ENCODE data around the gene EIF5AL1. TPM values are rescaled to one million over a fixed set of nuclear protein-coding genes. Genes with fewer than 3 reads are reported as not detected.

EIF5AL1 gene
- total RNA-seq, 4 donors from 2014 or later = 0.24 to 0.33 TPM; not detected in 2

DNA sequence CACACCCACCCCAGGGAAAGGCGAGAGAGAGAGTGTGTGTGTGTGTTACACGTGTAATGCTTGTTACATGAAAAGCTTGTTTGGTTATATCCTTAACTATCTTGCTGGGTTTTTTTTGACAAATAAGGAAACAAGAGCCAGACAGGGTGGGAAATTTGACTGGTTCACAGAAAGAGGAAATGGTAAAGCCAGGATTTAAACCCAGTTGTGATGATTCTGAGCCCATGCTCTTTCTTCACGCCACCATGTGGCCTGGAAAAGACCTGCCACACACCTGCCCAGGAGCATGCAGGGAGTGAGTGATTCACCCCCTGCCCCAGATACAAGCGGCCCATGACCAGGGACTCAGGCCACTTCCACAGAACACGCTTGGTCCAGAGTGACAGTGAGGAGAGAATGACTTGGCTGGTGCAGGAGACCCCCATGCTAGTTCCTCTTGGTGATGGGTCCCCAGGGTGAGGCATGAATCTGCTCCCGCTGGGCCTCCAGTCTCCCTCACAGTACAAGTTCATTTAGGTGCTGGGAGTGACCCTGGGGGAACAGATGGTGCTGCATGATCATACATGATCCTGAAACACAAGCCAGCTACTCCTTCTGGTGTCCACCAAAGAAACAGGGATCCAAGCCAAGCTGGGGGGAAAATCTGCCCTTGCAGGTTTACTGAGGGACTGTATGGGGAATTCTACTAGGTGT, 21.0 kb upstream of the EIF5AL1 start:
- no peak for DNase-seq
- TF ChIP-seq, protein P1, sequence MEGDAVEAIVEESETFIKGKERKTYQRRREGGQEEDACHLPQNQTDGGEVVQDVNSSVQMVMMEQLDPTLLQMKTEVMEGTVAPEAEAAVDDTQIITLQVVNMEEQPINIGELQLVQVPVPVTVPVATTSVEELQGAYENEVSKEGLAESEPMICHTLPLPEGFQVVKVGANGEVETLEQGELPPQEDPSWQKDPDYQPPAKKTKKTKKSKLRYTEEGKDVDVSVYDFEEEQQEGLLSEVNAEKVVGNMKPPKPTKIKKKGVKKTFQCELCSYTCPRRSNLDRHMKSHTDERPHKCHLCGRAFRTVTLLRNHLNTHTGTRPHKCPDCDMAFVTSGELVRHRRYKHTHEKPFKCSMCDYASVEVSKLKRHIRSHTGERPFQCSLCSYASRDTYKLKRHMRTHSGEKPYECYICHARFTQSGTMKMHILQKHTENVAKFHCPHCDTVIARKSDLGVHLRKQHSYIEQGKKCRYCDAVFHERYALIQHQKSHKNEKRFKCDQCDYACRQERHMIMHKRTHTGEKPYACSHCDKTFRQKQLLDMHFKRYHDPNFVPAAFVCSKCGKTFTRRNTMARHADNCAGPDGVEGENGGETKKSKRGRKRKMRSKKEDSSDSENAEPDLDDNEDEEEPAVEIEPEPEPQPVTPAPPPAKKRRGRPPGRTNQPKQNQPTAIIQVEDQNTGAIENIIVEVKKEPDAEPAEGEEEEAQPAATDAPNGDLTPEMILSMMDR (IDR thresholded peaks at IDR 0.05) = no peak
- no peak for TF ChIP-seq POLR2A (IDR thresholded peaks at IDR 0.05)
- Histone ChIP-seq H3K27me3 (no peaks in the 10 kb centered on the region), H3K4me3 (replicated peaks in 1 of 3) (no peak overlapping the region), H3K9me3 (no peaks in the 10 kb centered on the region), H3K27ac (no peak overlapping the region), H3K4me1 (peaks cover 5 to 18% of the 10 kb centered on the region in 2 donors), H3K36me3 (no peaks in the 10 kb centered on the region)
- WGBS, 2 donors = 92 to 93% methylated on average over 5 to 6 of the region's 6 CpGs
- intact Hi-C loops (cut with DNase I) = no loop called here

DNA sequence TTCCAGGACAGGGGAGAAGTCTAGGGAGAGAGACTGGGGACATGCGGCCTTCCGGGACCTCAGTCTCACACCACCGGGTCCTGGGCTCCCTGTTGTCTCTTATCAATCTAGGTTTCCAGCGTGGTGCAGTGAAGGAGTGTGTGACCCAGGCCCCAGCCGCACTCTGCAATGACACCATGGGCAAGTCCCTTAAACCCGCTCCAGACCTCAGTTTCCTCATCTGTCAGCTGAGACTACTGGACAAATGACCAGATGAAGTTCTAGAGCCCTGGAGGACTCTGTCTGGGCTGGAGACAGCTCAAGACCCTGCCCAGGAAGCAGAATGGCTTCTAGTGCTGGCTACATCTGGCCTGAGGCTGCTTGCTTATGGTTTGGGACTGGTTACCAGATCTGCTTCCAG, 20.1 kb upstream of the EIF5AL1 start:
- WGBS, 2 donors = 95 to 100% methylated on average over 6 of the region's 6 CpGs
- no peak overlapping the region for H3K4me3 ChIP-seq (replicated peaks in 1 of 3)
- no peaks in the 10 kb centered on the region for H3K27me3 ChIP-seq
- H3K9me3 ChIP-seq = no peaks in the 10 kb centered on the region
- no peak overlapping the region for H3K27ac ChIP-seq
- intact Hi-C loops (cut with DNase I) = no loop called here
- H3K36me3 ChIP-seq = no peaks in the 10 kb centered on the region
- no peak for TF ChIP-seq POLR2A (IDR thresholded peaks at IDR 0.05)
- TF ChIP-seq, protein P1 (IDR thresholded peaks at IDR 0.05) = no peak
- H3K4me1 ChIP-seq = peaks cover 5 to 18% of the 10 kb centered on the region in 2 donors
- DNase-seq = no peak

DNA sequence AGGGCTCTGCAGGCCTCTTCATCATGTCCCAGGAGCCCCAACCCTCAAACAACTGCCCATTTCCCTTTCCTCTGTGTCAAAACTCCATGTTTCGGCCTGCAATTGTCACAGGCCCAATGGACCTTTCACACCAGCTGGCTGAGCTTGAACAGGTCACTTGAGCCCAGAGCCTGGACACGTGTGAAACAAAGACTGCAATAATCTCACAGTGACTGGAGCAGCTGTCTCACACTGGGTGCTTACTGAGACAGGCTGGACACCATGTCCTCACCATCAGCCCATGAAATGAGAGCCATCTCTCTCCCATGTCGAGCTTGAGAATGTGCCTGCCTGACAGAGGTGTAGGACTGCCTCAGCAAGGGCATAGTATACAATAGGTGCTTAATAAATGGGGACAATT, 19.5 kb upstream of the EIF5AL1 start:
- H3K27me3 ChIP-seq = no peaks in the 10 kb centered on the region
- intact Hi-C loops (cut with DNase I) = no loop called here
- 78 to 80% methylated on average over 3 of the region's 3 CpGs for WGBS, 2 donors
- TF ChIP-seq POLR2A (IDR thresholded peaks at IDR 0.05) = no peak
- TF ChIP-seq, protein P1 (IDR thresholded peaks at IDR 0.05) = no peak
- H3K27ac ChIP-seq = no peak overlapping the region
- no peaks in the 10 kb centered on the region for H3K36me3 ChIP-seq
- no peak overlapping the region for H3K4me3 ChIP-seq (replicated peaks in 1 of 3)
- DNase-seq = no peak
- no peaks in the 10 kb centered on the region for H3K9me3 ChIP-seq
- H3K4me1 ChIP-seq = peaks cover 5 to 13% of the 10 kb centered on the region in 2 donors

DNA sequence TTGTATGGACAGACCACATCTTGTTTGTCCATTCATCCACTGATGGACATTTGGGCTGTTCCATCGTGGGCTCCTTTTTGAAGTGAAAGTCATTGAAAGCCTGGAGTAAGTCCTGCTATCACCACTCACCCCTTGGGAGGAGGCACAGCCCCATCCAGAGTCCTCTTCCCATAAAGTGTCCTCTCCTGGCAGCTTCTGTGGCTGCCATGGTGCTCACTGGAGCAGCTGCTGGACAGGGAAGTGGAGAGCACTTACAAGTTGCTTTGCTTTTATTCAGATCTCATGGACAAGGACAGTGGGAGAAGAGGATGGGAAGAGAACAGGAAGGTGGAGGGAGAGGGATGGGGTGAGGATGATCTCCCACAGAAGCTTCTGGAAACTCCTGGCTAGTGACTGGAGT, 18.5 kb upstream of the EIF5AL1 start:
- DNase-seq = no peak
- TF ChIP-seq, protein P1 (IDR thresholded peaks at IDR 0.05) = no peak
- no peak for TF ChIP-seq POLR2A (IDR thresholded peaks at IDR 0.05)
- intact Hi-C loops (cut with DNase I) = no loop called here
- Histone ChIP-seq H3K27me3 (no peaks in the 10 kb centered on the region), H3K9me3 (no peaks in the 10 kb centered on the region), H3K27ac (no peak overlapping the region), H3K36me3 (no peaks in the 10 kb centered on the region), H3K4me1 (peaks cover 5 to 9% of the 10 kb centered on the region in 2 donors), H3K4me3 (replicated peaks in 1 of 3) (no peak overlapping the region)
- 61 to 62% methylated on average over 1 of the region's 1 CpG for WGBS, 2 donors

DNA sequence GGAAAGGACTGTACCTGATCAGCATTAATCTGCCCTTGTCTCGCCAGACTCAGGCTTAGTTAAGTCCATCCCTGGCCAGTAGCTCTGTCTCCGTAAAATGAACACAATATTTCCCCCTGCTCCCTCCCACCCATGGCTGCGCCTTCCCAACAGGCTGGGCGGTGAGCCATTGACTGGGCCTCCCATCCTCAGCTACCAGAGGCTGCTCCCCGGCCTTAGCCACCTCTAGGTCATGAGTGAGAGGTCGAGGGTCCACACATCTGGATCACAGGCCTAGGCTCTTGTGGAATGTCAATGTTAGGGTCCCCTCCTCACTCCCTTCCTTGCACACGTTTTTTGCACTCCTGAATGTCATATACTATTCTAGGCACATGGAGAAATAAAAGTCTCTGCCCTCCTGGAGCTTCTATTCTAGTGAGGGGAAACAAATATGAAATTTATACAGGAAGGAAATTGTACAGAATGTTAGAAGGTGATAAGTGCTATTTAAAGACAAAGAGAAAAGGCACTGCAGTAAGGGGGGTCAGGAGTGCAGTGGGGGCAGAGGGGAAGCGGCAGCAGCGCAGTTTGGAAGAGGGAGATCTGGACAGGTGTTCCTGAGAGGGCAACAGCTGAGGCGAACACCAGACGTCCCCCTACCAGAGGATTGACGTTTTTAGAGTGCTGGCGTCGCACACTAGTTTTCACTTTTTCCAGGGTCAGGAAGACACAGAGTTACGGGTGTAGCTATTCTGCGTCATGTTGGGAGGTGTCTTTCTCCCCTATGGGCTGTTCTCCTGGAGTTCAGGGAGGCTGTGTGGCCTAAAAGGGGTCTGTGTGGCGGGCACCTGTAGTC, 17.2 kb upstream of the EIF5AL1 start:
- H3K27ac ChIP-seq = no peak overlapping the region
- 81 to 87% methylated on average over 17 of the region's 17 CpGs for WGBS, 2 donors
- TF ChIP-seq, protein P1 (IDR thresholded peaks at IDR 0.05) = no peak
- TF ChIP-seq POLR2A (IDR thresholded peaks at IDR 0.05) = no peak

More for the DNA sequence above, 17.2 kb upstream of the EIF5AL1 start:
- Histone ChIP-seq H3K36me3 (no peaks in the 10 kb centered on the region), H3K4me3 (replicated peaks in 1 of 3) (no peak overlapping the region), H3K4me1 (peaks cover 4 to 8% of the 10 kb centered on the region in 2 donors), H3K27me3 (no peaks in the 10 kb centered on the region), H3K9me3 (no peaks in the 10 kb centered on the region)
- DNase-seq = no peak
- intact Hi-C loops (cut with DNase I) = no loop called here
